ENCODE data around the gene KRT6B.

Gene KRT6B

DNA sequence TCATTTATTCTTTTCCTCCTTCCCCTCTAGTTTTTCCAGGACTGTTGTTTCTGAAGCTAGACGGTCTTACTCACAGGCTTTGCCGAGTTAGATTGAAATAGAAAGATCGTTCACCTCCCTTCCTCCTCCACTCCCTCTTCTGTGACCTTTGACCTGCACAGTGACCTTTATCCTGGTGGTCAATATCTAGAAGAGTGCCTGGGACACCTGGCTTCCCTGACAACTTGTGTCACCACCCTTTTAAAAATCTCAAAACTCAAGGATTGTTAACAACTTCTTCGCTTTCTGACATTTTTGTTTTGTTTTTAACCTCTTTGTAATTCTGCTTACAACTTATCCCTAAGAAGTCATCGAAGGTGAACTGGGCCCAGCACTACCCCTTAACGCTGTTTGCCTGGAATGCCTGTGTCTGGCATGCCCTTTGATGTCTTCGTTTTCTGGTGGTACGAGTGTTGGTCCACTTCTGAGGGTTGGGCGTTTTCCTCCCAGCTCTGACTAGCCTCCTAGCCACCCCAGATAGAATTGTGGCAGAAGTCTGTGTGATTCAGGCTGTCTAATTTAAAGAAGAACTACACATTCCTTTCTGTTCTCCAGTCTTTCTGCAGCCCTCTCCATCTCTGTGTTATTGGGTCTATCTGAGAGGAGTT lies 15.0 kb downstream of the KRT6B start:
- no peak for DNase-seq (ENCODE audit: low read depth in 3 of 3, low spot score in 1 of 3)

DNA sequence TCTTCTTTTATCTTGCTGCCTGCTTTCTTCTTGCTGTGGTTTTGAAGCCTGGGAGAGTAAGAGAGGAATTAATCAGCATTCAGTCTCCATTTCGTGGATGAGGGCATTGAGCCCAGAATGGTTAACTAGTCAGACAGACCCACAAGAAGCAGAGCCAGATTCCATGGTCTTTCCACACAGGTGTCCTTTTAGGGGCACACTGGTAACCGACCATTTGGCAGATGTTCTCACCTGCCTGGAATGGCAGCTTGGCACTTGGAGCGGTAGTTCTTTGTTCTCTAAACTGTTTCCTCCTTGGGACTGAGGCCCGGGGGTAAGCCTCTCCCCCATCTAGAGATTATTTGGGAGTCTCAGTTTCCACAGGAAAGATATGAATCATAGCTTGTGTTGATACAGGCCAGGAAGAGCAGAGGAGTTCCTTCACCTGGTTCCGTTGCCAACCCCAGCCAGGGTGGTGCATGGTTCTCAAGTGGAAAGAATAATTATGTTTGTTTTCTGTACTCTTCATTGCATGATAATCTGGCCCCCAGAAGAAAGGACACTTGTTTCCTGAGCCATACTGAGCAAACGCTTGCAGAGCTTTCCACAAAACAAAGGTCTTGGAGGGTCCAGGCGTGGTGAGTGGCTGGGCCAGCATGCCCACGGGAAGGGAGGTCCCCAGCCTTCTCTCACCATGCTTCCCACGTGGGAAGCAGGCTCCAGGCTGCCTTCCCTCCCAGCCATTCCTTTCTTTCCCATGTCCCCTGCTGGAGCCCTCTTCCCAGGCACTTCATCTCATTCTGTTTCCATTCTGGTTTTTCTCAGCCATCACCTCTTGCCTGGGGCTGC lies 15.7 kb downstream of the KRT6B start:
- DNase-seq (ENCODE audit: low read depth in 3 of 3, low spot score in 1 of 3): no peak

DNA sequence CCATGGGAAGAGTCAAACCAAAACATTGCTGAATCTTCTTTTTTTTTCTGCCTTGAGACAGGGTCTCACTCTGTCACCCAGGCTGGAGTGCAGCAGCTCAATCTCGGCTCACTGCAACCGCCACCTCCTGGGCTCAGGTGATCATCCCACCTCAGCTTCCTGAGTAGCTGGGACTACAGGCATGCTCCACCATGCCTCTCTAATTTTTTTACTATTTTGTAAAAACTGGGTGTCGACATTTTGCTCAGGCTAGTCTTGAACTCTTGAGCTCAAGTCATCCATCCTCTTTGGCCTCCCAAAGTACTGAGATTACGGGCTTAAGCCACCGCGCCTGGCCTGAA lies 16.3 kb downstream of the KRT6B start:
- DNase-seq (ENCODE audit: low read depth in 3 of 3, low spot score in 1 of 3): no peak

DNA sequence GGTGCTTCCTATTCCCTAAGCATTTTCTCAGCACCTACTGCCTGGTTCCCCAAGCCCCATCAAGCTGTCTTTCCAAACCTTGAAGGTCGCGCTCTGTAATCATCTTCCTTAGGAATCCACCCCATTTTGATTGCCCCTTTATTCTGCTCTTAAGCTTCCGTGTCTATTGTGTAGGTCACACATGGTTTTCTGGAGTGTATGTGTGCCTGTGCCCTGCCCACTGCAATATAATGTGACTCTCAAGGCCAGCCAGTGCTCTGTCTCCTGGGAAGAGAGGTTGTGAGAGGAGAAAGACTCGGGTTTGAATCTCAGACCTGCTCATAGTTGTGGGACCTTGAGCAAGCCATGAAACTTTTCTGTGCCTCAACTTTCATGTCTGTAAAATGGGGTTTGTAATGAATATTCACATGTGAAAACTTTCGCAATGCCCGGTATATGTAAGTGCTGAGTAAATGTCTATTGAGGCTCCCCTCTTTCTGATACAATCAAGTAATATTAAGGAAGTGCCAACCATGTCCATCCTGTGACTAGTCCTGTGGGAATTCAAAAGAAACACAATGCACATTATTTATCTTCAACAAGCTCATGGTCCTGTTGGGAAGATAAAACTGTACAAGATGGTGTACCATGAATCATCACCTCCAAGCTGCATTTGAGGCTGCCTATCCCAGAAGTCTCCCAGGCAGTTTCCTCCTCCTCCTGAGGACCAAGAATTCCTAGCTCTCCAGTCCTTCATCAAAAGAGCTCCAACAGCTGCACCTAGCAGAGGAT lies 17.0 kb downstream of the KRT6B start:
- DNase-seq (ENCODE audit: low read depth in 3 of 3, low spot score in 1 of 3): no peak

DNA sequence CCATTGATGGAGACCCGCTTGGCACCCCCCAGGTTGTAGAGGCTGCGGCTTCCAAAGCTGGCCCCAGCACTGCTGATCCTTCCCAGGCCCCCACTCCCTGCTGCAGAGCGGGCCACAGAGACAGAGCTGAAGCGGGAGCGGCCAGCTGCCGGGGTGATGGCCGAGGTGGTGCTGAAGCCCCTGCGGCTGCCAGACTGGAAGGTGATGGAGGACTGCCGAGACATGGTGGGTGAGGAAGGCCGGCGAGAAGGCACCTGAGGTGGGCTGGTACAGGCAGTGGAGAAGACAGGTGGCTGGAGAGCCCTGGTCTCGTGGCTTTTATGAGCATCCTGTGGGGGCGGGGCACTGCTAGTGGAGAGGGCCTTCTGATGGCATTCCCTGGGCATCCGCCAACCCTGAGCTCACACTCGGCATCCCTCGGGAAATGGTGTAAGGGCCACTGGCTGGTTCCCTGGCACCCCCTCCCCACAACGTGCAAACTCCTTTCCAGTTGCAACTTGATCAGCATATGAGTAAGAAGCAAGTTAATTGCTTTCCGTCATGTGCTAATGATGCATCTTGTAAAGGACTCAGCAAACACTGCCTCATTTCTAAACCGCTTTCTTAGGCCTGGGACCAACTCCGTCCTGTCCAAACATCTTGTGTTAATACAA lies 17.7 kb downstream of the KRT6B start, which contains the start of gene KRT75:
Gene KRT75 (minus strand): TSS at position 291 of the 653 bp plus-strand sequence. CDS start 67 bp downstream, at position 224.
- no peak for DNase-seq (ENCODE audit: low read depth in 3 of 3, low spot score in 1 of 3)

GRCh38 chr12:52433501-52434080 lies 18.4 kb downstream of the KRT6B start:
- DNase-seq (ENCODE audit: low read depth in 3 of 3, low spot score in 1 of 3): no peak

DNA sequence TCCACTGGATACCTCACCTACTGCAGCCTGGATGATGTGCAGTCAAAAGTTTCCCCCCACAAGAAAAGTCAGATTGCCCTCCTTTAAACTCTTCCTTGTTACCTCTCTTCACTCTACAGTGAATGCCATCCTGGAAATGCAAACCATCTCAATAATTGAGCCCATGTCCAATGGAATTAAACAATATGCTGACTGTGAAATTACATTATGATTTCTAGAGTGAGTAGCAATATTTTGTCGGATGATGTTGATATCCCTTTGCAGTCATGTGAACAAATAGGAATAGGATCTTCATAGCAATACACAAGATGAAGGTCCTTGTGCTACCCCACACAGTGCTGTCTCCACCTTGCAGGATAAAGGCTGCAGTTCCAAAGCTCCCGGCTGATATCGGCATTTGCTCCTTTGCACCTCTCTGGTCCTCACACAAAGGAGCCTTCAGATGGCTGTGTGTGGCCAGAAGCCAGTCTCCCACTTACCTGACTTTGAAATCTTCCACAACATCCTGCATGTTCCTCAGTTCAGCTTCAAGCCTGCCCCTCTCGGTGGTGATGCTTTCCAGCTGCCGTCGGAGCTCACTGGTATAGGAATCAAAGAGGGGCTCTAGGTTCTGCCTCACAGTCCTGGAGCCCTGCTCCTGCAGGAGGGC lies 19.3 kb downstream of the KRT6B start:
- DNase-seq (ENCODE audit: low read depth in 3 of 3, low spot score in 1 of 3): no peak

- DNase-seq (ENCODE audit: low read depth in 3 of 3, low spot score in 1 of 3): no peak
Measured at GRCh38 chr12:52428121-52428520, 23.8 kb downstream of the KRT6B start.

DNA sequence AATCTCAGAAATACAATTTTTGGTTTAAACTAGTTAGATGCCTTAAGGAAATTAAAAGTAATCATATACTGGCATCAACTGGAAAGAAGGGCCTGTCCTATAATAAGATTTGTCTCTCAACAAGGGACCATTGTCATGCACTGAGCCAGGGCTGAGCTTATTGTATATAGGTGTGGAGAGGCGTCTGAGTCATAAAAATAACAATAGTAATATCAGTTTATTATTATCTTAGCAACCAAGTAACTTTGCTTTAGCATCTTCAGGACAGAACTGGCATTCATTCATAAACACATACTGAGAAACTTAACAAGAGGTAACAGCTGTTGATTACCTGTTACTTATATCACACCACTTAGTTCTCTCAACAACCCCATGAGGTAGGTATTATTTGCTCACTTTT lies 24.9 kb downstream of the KRT6B start:
- DNase-seq (ENCODE audit: low read depth in 3 of 3, low spot score in 1 of 3): no peak

DNA sequence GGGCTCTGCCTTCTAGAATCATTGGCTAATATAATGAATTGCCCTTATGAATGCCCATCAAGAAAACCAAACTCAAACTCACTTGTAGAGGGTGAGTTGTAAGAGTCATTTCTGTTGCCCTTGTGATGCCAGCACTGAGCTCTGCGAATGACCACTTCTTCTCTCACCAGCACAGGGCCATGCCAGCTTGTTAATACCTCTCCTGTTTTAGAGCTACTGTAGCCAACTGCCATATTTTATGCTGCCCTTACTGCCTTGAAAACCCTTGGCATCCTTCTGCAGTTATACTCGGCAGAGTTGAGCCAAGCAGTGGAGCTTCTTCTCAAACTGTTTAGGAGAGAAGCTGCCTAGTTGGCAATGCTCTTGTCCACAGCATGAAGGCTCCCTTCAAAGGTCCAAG lies 25.9 kb downstream of the KRT6B start:
- DNase-seq (ENCODE audit: low read depth in 3 of 3, low spot score in 1 of 3): no peak

GRCh38 chr12:52425466-52425865 lies 26.5 kb downstream of the KRT6B start:
- DNase-seq (ENCODE audit: low read depth in 3 of 3, low spot score in 1 of 3): no peak

DNA sequence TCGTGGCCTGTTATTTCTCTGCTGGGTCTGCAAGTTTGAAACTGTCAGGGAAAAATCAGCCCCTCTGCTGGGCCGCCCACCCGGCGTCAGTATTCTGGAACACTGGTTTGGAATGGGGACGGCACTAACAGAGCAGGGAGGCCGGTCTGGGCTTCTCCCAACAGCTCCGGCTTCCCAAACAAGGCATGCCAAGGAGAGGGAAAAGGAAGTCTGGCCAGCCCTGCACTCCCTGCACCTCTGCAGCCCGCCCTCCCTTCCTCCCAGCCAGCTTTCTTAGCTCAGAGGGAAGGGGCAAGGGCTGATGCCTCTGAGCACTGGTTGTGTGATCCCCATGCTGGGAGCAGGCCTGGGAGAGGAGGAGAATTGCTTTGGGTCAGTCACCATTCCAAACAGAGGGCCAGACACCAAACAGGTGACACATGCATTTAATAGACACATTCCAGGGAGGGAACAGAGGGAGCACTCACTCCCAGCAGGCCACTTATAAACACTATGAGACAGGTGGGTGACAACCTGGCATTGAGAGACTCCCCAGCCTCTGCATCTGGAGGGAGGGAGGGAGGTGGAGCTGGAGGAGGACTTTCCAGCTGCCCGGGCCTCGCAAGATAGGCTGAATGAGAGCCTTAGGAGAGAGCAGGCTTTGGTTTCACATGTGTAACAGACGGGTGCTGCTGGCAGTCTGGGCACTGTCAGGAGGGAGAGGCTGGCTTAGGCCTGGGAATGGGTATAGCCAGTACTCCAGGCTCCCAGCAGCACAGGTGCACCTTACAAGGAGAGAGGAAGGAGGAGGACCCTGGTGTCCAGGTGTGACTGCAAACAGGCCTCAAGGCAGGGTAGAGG lies 28.1 kb downstream of the KRT6B start:
- DNase-seq (ENCODE audit: low read depth in 3 of 3, low spot score in 1 of 3): no peak

DNA sequence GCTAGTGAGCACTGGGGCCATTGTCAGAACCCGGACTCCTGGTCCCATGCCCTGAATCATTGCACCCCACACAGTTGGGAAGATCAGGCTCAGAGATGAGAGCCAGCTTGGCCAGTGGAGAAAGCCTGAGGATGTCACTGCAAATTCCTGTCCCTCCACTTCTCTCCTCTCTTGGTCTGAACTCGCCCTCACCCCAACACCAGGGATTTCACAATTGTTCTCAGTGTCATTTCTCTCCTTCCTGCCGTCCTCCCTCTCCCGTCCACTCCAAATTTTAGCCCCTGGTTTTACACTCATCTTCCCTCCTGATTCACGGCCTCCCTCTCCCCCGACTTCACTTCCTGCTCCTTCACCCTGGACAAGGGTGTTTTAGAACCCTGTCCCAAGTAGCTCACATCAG lies 28.9 kb downstream of the KRT6B start:
- DNase-seq (ENCODE audit: low read depth in 3 of 3, low spot score in 1 of 3): no peak

- no peak for DNase-seq (ENCODE audit: low read depth in 3 of 3, low spot score in 1 of 3)
Measured at GRCh38 chr12:52419656-52420055, 32.3 kb downstream of the KRT6B start.

DNA sequence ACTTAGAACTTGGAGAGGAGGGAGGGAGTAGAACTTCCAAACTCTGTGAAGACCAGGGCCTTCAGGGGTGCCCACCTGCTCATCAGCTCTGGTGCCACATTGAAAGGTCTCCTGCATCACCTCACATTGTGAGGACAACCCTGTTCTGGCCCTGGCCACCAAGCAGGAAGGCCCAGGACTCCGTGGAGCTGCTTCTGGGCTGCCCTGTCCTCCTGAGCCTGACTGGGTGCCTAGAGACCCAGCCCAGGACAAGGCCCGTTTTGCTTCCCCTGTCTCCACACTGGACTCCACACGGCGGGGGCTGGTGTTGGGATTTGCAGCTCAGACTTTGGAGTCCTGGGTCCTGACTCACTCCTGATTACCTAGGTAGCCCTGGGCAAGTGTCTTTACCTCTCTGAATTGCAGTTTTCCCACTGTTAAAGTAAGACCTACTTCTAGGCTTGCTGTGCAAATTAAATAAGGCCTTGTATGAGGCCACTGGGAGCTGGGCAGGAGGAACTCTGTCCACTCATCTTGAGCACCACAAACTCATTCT lies 33.3 kb downstream of the KRT6B start:
- DNase-seq (ENCODE audit: low read depth in 3 of 3, low spot score in 1 of 3): no peak

DNA sequence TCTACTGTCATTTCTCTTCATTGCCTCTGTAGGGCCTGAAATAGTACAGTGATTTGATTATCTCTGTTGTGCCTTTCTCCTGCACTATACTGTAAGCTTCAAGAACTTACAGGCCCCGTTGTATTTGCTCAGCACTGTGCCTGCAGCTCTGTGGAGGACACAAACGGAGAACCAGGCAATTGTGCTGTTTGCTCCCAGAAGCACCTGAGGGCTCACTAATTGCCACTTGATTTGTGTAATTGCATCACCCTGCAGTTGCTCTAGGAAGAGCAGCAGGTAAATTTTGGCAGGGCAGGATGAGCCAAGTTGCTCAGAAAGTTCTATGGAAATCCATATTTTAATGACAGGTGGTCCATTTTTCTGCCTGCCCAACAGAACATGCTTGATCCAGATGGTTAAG lies 34.2 kb downstream of the KRT6B start:
- DNase-seq (ENCODE audit: low read depth in 3 of 3, low spot score in 1 of 3): no peak

- DNase-seq (ENCODE audit: low read depth in 3 of 3, low spot score in 1 of 3): no peak
Measured at GRCh38 chr12:52416795-52417194, 35.2 kb downstream of the KRT6B start.

- no peak for DNase-seq (ENCODE audit: low read depth in 3 of 3, low spot score in 1 of 3)
Measured at GRCh38 chr12:52415870-52416750, 35.8 kb downstream of the KRT6B start.

All from stimulated activated CD4-positive, alpha-beta T cell treated with anti-CD3 and anti-CD28 coated beads, TNF-alpha, amount 100 ng/mL, for 1 hour (primary cell).